NCI-H1694 treated with DMSO at 0.1 percent for 48 hours (cell line): ENCODE measurements around the gene PPARG.

Source experiments
- DNase-seq: peaks from one replicate; lab custom pipeline; 2025; lab: John Stamatoyannopoulos, UW

Gene PPARG

DNA sequence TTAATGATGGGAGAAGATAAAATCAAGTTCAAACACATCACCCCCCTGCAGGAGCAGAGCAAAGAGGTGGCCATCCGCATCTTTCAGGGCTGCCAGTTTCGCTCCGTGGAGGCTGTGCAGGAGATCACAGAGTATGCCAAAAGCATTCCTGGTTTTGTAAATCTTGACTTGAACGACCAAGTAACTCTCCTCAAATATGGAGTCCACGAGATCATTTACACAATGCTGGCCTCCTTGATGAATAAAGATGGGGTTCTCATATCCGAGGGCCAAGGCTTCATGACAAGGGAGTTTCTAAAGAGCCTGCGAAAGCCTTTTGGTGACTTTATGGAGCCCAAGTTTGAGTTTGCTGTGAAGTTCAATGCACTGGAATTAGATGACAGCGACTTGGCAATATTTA is 127.9 kb downstream of the PPARG start:
- no peak for DNase-seq

- no peak for DNase-seq
Measured at GRCh38 chr3:12420393-12420792, 131.5 kb downstream of the PPARG start.

GRCh38 chr3:12421132-12421531 is 132.3 kb downstream of the PPARG start:
- DNase-seq, result no peak

DNA sequence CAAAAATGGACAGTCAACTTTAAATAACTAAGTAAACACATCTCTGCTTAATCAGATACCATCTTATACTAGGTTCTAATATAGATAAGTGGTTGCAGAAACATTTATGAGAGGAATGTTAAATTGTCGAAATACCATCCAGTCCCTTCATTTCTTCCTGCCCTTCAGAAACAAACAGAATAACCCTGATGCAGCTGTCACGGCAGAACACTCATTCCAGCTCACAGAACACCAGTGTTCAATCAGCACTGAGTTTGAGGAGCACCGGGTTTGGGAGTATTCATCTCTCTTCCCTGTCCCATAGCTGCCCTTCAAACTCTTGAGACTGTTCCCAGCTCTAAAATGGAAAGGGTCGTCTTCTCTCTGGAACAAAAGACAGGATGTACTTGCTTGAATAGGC is 134.3 kb downstream of the PPARG start:
- no peak for DNase-seq

GRCh38 chr3:12423918-12424630 is 135.2 kb downstream of the PPARG start:
- DNase-seq, result no peak

DNA sequence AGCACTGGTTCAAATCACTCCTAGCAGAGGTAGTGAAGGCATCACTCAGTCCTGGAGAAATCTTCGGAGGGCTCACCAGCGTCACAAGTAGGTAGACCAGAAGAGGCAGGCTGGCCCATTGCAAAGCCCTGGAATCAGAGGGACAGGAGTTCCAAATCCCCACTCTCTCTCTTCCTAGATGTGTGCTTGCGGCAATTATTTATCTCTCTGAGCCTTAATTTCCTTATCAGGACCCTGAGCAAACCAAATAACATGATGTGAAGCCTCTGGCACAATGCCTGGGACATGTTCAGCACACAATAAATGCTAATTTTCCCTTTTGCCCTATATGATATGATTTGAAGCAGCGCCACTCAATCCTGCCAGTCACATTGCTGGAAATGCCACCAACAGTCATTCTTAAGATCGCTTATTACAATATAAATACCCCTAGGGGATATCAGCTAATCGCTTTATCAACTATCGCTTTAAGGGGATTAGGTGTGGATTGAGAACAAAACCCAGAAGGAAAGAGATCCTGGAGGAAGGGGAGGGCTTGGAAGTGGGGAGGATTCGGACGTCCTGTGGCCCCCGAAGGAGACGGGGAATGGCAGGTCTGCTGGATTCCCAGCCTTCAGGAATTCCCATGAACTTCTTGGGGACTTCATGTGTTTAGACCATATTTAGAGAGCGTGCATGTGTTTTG is 135.9 kb downstream of the PPARG start:
- DNase-seq, result no peak

- no peak for DNase-seq
Measured at GRCh38 chr3:12425850-12426579, 137.1 kb downstream of the PPARG start.

DNA sequence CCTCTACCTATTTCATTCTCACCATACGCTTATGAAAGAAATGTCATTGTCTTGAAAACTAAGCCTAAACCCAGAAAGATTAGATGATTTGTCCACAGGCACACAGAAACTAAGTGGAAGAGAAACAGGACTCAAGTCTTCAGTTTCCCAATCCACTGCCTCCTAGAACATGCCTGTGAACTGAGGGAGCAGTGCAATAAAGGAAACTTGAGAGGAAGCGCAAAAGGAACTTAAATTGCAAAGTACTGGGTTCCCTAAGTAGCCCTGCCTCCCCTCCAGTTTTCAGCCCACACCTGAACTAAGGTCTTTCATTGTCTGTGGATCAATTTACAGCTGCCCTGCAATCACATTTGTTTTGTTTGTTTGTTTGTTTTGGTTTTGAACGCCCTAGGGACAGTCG is 138.7 kb downstream of the PPARG start:
- no peak for DNase-seq

DNA sequence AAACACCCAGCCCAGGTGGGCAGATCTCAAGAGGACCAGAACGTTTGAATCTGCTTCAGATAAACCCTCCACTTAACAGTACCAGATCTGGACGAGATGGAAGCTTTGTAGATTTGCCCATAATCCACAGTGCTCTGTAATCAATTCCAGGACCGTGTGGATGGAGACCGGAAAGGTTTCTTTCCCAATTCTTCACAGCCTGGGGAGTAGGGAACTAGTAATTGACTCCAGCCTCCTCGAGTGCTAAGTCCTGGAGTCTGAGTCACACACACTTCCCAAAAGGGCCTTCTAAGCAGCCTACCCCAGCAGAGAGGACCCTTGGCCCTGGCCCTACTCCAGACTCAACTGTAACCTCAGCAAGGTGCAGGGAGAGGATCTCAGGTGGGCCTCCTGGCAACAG is 139.3 kb downstream of the PPARG start:
- no peak for DNase-seq

DNA sequence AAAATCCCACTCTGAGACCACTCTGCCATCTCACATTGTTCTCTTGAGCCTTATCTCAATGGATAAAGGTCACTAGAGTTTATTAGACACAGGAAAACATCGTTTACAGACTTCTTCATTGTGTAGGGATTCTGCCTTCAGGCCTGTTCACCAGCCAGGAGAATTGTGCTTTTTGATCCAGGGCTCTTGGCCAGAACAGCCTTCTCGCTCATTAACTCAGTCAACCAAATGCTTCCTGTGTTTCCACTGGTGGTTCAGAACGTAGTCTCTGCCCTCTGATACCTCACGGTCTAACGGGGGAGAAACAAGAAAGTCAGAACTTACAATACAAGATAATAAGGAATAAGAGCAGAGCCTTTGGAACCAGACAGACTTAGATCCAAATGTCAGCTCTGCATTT is 141.2 kb downstream of the PPARG start:
- no peak for DNase-seq

DNA sequence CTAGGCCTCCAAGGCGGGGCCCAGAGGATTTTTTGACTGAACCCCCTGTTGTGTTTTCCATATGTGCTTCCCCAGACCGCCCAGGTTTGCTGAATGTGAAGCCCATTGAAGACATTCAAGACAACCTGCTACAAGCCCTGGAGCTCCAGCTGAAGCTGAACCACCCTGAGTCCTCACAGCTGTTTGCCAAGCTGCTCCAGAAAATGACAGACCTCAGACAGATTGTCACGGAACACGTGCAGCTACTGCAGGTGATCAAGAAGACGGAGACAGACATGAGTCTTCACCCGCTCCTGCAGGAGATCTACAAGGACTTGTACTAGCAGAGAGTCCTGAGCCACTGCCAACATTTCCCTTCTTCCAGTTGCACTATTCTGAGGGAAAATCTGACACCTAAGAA is 145.0 kb downstream of the PPARG start:
- DNase-seq, result no peak

- no peak for DNase-seq
Measured at GRCh38 chr3:12436514-12437220, 147.8 kb downstream of the PPARG start.

- DNase-seq, result no peak
Measured at GRCh38 chr3:12437221-12437605, 148.3 kb downstream of the PPARG start.

GRCh38 chr3:12437861-12438260 is 149.0 kb downstream of the PPARG start:
- no peak for DNase-seq

- no peak for DNase-seq
Measured at GRCh38 chr3:12438318-12438717, 149.4 kb downstream of the PPARG start.

DNA sequence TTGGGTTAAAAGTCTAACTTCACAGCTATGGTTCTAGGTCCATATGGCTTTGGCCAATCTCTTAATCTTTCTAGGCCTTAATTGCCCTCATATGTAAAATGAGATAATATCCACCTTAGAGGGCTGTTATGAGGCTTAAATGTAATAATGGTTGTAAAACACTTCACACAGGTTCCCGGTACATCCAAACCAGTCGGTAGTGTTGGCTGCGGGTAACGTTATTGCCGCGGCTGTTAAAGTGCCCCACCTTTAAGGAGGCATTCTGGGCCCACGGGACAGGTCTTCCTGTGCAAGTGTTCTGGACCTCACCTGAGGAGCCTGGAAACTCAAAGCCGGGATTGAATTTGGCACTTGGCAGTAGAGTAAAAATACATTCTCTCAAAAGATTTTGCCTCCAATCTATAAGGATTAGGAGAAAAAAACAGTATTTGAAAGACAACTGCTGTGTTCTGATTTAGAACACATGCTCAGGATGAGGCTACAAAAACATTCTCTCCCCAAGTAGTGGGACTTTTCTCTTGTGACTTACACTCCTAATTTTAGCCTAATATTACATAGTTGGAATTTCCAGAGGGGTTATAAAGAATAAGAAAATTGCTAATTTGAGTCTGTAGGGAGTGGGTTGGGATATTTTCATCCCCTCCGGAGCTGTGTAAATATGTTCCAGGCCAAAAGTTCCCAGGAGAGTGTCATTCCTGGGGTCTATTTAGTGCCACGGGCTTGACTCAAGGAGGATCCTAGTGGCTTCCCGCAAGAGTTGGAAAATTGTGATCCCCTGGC is 150.5 kb downstream of the PPARG start:
- DNase-seq, result no peak

GRCh38 chr3:12440927-12441714 is 152.3 kb downstream of the PPARG start:
- DNase-seq, result no peak

DNA sequence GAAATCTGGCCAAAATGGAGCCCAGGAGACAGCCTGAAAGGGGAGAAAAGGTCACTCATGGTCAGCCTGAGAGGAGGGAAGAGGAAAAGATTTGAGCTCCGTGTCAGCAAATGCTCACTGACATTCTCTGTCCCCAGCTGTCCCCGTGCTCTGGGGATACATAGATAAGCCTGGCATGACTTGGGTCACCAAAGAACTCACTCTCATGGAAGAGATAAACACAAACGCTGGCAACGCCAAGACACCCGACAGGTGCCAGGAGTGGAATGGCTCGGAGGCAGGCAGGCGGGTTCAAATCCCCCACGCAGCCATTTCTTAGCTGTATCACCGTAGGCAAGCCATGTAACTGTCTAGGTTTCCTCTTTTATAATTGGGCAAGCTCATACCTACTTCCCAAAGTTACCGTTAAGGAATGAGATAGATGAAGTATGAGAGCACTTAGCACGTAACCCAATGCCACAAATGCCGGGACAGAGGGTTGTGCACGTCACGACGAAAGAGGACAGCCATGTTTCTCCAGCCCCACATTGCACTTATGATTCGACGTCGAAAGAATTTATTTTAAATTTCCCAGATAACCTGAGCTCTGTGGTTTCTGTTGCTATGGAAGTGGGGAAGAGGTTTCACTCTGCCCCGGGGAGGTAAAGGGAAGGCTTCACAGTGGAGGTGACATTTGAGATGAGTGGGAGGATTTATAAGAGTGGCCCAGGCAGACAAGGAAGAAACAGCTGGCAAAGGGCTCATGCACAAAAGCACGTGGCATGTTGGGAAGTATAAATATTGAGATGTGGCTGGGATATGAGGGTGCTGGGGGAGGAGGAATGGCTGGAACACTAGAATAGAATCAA is 154.0 kb downstream of the PPARG start:
- no peak for DNase-seq

- DNase-seq, result no peak
Measured at GRCh38 chr3:12443781-12444522, 155.1 kb downstream of the PPARG start.
